ENCODE data around the gene VNN1. TPM values are rescaled to one million over a fixed set of nuclear protein-coding genes. Genes with fewer than 3 reads are reported as not detected.

VNN1 gene, protein sequence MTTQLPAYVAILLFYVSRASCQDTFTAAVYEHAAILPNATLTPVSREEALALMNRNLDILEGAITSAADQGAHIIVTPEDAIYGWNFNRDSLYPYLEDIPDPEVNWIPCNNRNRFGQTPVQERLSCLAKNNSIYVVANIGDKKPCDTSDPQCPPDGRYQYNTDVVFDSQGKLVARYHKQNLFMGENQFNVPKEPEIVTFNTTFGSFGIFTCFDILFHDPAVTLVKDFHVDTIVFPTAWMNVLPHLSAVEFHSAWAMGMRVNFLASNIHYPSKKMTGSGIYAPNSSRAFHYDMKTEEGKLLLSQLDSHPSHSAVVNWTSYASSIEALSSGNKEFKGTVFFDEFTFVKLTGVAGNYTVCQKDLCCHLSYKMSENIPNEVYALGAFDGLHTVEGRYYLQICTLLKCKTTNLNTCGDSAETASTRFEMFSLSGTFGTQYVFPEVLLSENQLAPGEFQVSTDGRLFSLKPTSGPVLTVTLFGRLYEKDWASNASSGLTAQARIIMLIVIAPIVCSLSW
- total RNA-seq (1 to 10 TPM in 4 of 7 donors, under 1 TPM in 2, not detected in 1; 0.28 to 5.0 (median 1.3) TPM), polyA plus RNA-seq (1 to 10 TPM in 1 of 2 donors, under 1 TPM in 1; 0.34 to 1.2 TPM)
- long read RNA-seq, donor 1 = 0 reads
- long read RNA-seq, donor 2 = 0 reads
- long read RNA-seq, donor 3, partial matches to known transcripts = 0 of 1 reads
- long read RNA-seq, donor 3, other reads (novel, unspliced or antisense) = 0 of 1 reads

- no peak within 1 kb of the TSS for H3K27ac ChIP-seq
These were observed at the start of gene VNN1 for GRCh38 chr6:132713352-132714134. TSS of gene VNN1 (minus strand) at chr6:132714055. CDS start at chr6:132714035, 20 bp downstream.

DNA sequence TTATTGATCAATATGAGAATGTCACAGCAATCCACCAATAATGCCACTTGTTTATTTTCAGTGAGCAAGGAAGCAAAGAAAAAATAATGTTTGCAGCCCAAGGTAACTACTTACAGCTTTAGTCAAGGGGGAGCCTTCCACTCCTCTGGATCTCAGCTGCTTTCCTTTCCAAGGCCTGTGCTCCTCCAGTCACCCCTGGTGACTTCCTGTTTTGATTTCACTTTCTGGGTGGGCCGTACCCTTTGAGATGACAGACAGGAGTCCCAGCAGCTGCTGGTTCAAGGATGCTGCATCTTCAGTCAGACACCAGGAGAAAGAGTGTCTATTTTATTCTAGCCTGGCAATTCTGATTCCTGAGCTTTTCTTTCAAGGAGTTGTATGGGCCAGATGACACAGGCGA lies 49.4 kb upstream of the VNN1 start:
- WGBS, 3 donors = 28 to 40% (median 35%) methylated on average over 2 of the region's 2 CpGs
- H3K4me1 ChIP-seq (ENCODE audit: insufficient read depth) = no peaks in the 10 kb centered on the region
- no peaks in the 10 kb centered on the region for H3K36me3 ChIP-seq
- intact Hi-C loops (cut with DNase I) = no loop called here
- no peak for DNase-seq
- H3K9me3 ChIP-seq = no peaks in the 10 kb centered on the region
- no peak overlapping the region for H3K4me3 ChIP-seq
- no peak overlapping the region for H3K27ac ChIP-seq
- TF ChIP-seq POLR2A (IDR thresholded peaks at IDR 0.05) (no peak), CTCF (IDR thresholded peaks at IDR 0.05) (no peak), EP300 (IDR thresholded peaks at IDR 0.05) (no peak)
- H3K27me3 ChIP-seq = no peaks in the 10 kb centered on the region

More at GRCh38 chr6:132713352-132714134, at the start of gene VNN1:
- H3K36me3 ChIP-seq = no peaks in the 10 kb centered on the region
- H3K27me3 ChIP-seq = no peaks in the 10 kb centered on the region
- intact Hi-C loops (cut with DNase I) = no loop called here
- 84 to 91% (median 85%) methylated on average over 8 of the region's 8 CpGs for WGBS, 3 donors
- no peaks in the 10 kb centered on the region for H3K4me1 ChIP-seq (ENCODE audit: insufficient read depth)
- no peak for TF ChIP-seq POLR2A (IDR thresholded peaks at IDR 0.05)
- TF ChIP-seq CTCF (IDR thresholded peaks at IDR 0.05) = no peak
- H3K9me3 ChIP-seq = no peaks in the 10 kb centered on the region
- DNase-seq = no peak
- no peak within 1 kb of the TSS for H3K4me3 ChIP-seq

GRCh38 chr6:132760256-132760655 lies 46.4 kb upstream of the VNN1 start:
- TF ChIP-seq CTCF (IDR thresholded peaks at IDR 0.05) (no peak), POLR2A (IDR thresholded peaks at IDR 0.05) (no peak), EP300 (IDR thresholded peaks at IDR 0.05) (no peak)
- Histone ChIP-seq H3K27me3 (no peaks in the 10 kb centered on the region), H3K4me1 (ENCODE audit: insufficient read depth) (no peaks in the 10 kb centered on the region), H3K9me3 (no peaks in the 10 kb centered on the region), H3K4me3 (no peak overlapping the region), H3K36me3 (no peaks in the 10 kb centered on the region), H3K27ac (no peak overlapping the region)
- WGBS, 3 donors = 91 to 95% (median 93%) methylated on average over 3 of the region's 3 CpGs
- no peak for DNase-seq
- intact Hi-C loops (cut with DNase I) = no loop called here

DNA sequence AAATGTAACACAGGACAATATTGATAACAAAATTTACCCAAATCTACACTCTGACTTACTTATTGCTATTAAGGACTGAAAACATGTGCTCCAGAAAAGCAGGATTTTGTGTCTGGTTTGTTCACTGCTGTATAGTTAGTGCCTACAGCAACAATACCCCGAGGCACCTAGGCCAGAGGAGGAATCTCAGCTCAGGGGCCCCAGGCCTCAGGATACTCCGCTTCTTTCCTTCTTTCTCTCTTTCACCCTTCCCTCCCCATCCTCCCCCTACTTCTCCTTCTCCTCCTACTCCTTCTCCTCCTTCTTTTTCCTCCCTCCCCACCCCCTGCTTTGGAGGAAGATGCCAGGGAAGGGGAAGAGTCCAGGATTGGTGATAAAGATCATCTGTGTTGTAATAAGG lies 44.8 kb upstream of the VNN1 start:
- no peak for TF ChIP-seq EP300 (IDR thresholded peaks at IDR 0.05)
- TF ChIP-seq CTCF (IDR thresholded peaks at IDR 0.05) = no peak
- TF ChIP-seq POLR2A (IDR thresholded peaks at IDR 0.05) = no peak
- WGBS, 3 donors = 90 to 92% (median 91%) methylated on average over 2 of the region's 2 CpGs
- Histone ChIP-seq H3K27ac (no peak overlapping the region), H3K4me3 (no peak overlapping the region), H3K36me3 (no peaks in the 10 kb centered on the region), H3K9me3 (no peaks in the 10 kb centered on the region), H3K4me1 (ENCODE audit: insufficient read depth) (no peaks in the 10 kb centered on the region), H3K27me3 (no peaks in the 10 kb centered on the region)
- no peak for DNase-seq
- intact Hi-C loops (cut with DNase I) = no loop called here
